T-helper 17 cell (primary cell): Measurements from ENCODE around the gene PPP1R12A. TPM values are rescaled to one million over a fixed set of nuclear protein-coding genes. Genes with fewer than 3 reads are reported as not detected.
A peak's percentile ranks its signal among the peaks of the same experiment; 100 is the strongest.

Experiments
- ATAC-seq: fragments of 150-1000 bp; cut with Tn5 transposase; 2 replicates; pipeline ENCODE4 v1.10.0; 2021; ENCODE audit warnings: mild to moderate bottlenecking, moderate library complexity
- DNase-seq, 3 donors: peaks; one replicate each; pipeline versions ENCODE4 v3.0.0 to v3.0.0-alpha.2; 2020 to 2021
- H3K9me3 ChIP-seq: one replicate; pipeline ENCODE4 v1.7.0; 2013; ENCODE audit warnings: low read length, mild to moderate bottlenecking; ENCODE audit not compliant: control insufficient read depth, poor library complexity, severe bottlenecking
- H3K27ac Mint-ChIP-seq: one replicate; pipeline ENCODE4 v1.8.0; 2022; ENCODE audit warnings: mild to moderate bottlenecking, moderate library complexity, mixed read lengths
- H3K27me3 Mint-ChIP-seq: one replicate; pipeline ENCODE4 v1.8.0; 2022; ENCODE audit warnings: mixed read lengths
- H3K36me3 Mint-ChIP-seq: one replicate; pipeline ENCODE4 v1.8.0; 2022; ENCODE audit warnings: low read depth, mixed read lengths
- H3K4me1 Mint-ChIP-seq: one replicate; pipeline ENCODE4 v1.8.0; 2022; ENCODE audit warnings: mild to moderate bottlenecking, mixed read lengths
- H3K4me3 Mint-ChIP-seq: one replicate; pipeline ENCODE4 v1.8.0; 2022; ENCODE audit warnings: mild to moderate bottlenecking, moderate library complexity, mixed read lengths
- total RNA-seq, 4 donors: library from RNA in 2 of 4; stranded (reverse) in 2 of 4; gene quantifications; one replicate each; pipeline ENCODE4 v1.2.3 and lab custom pipeline; 2022 to 2026

Gene PPP1R12A
- total RNA-seq, 2 donors from 2014 or later: 110 to 118 TPM

DNA sequence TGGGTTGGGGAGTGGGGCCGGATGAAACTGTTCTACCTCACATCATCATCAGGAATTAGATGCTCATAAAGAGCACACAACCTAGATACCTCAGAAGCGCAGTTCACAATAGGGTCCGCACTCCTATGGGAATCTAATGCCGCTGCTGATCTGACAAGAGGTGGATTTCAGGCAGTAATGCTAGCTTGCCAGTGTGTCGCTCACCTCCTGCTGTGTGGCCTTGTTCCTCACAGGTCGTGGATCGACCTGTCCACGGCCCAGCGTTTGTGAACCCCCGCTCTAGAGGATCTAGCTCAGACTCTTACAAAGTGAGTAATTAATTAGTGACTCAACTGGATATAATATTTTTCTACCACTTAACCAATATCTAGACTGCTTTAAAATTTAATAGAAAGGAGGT lies 5.8 kb downstream of the PPP1R12A start:
- Mint-ChIP-seq H3K27me3 (no peaks in the 10 kb centered on the region), H3K27ac (peak overlapping the region; percentile 83), H3K4me1 (peaks cover 48% of the 10 kb centered on the region), H3K36me3 (peaks cover 2% of the 10 kb centered on the region), H3K4me3 (no peak overlapping the region)
- no peaks in the 10 kb centered on the region for H3K9me3 ChIP-seq
- ATAC-seq (no peak), DNase-seq (no peak)

DNA sequence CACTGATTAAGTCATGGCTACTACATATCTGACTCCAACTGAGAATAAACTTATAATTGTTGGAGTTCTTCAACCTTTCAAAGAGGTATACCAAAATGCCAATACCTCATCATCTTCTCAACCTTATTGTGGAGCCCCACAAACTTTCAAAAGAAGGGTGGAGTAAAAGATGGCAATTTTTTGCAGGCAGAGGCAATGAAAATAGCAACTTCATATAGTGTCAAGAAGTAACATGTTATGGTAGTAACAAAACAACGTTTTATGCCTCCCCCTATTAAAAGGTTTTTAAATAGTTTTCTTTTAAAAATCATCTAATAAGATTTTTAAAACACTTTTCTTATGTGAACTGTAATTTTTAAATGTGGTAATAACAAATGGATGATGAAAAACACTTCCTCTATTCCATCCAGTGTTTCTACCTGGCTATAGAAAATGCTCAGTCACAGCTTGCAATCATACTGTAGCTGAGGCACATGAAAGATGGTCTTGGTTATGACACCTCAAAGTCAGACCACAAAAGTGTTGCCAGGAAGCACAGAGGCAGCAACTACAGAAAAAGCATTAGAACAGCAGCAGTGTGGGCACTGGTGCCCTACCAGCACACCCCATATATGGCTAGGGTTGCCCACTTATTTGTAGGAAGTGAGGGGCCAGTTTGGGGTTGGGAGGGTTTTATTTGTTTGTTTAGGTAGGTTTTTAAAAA lies 7.0 kb downstream of the PPP1R12A start:
- Mint-ChIP-seq H3K27me3 (no peaks in the 10 kb centered on the region), H3K36me3 (no peaks in the 10 kb centered on the region), H3K27ac (peak overlapping the region; percentile 83), H3K4me1 (peaks cover 36% of the 10 kb centered on the region), H3K4me3 (peak overlapping the region; percentile 66)
- ATAC-seq (peak; percentile 99), DNase-seq (peak in 2 of 3 donors; percentile 19 to 34)
- H3K9me3 ChIP-seq: no peaks in the 10 kb centered on the region

DNA sequence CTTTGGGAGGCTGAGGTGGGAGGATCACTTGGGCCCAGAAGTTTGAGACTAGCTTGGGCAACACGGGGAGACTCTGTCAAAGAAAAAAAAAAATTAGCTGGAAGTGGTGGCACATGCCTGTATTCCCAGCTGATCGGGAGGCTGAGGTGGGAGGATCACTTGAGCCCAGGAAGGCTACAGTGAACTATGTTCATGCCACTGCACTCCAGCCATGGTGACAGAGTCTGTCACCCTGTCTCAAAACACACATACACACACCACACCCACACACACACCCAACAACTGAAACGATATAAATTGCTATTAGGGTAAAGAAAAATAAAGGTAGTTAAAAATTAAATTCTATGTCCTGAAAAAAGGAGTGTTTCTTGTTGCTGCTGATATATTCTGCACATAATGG lies 7.9 kb downstream of the PPP1R12A start:
- H3K4me1 Mint-ChIP-seq: peaks cover 32% of the 10 kb centered on the region
- no peak overlapping the region for H3K4me3 Mint-ChIP-seq
- DNase-seq: no peak
- no peaks in the 10 kb centered on the region for H3K36me3 Mint-ChIP-seq
- H3K9me3 ChIP-seq: no peaks in the 10 kb centered on the region
- no peak for ATAC-seq
- no peaks in the 10 kb centered on the region for H3K27me3 Mint-ChIP-seq
- peak overlapping the region; percentile 83 for H3K27ac Mint-ChIP-seq

DNA sequence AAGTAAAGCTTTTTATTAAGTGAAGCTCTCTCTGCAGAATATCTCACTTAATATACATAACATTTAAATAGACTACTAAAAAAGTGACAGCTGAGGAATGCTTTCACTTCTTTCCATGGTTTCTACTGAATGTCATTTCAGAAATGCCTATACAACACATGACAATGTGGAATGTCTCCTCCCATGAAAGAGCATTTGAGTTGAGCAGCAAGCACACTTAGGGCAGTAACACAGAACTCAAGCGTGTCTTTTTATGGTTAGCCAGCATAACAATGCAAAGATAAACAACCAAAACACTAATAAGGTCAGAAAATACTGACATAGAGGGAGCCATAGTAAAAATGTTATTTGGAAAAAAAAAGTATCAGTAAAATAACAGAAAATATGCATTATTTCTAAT lies 9.4 kb downstream of the PPP1R12A start:
- ATAC-seq (no peak), DNase-seq (no peak)
- Mint-ChIP-seq H3K4me3 (no peak overlapping the region), H3K36me3 (no peaks in the 10 kb centered on the region), H3K27ac (peak overlapping the region; percentile 6), H3K27me3 (no peaks in the 10 kb centered on the region), H3K4me1 (peaks cover 32% of the 10 kb centered on the region)
- H3K9me3 ChIP-seq: no peaks in the 10 kb centered on the region

DNA sequence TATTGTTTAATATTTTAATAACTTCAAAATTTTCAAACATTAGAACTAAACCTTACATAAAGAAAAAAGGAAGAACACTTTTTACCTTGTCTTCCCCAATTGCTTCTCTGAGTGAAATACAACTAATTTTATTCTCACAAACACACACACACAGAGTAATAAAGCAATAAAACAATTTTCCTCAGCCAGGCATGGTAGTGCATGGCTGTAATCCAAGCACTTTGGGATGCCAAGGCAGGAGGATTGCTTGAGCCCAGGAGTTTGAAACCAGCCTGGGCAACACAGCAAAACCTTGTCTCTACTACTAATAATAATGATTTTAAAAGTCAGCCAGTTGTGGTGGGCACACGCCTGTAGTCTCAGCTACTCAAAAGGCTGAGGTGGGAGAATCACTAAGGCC lies 13.1 kb downstream of the PPP1R12A start:
- H3K27ac Mint-ChIP-seq: no peak overlapping the region
- no peak overlapping the region for H3K4me3 Mint-ChIP-seq
- ATAC-seq (no peak), DNase-seq (no peak)
- no peaks in the 10 kb centered on the region for H3K27me3 Mint-ChIP-seq
- no peaks in the 10 kb centered on the region for H3K36me3 Mint-ChIP-seq
- no peaks in the 10 kb centered on the region for H3K9me3 ChIP-seq
- H3K4me1 Mint-ChIP-seq: peaks cover 44% of the 10 kb centered on the region

DNA sequence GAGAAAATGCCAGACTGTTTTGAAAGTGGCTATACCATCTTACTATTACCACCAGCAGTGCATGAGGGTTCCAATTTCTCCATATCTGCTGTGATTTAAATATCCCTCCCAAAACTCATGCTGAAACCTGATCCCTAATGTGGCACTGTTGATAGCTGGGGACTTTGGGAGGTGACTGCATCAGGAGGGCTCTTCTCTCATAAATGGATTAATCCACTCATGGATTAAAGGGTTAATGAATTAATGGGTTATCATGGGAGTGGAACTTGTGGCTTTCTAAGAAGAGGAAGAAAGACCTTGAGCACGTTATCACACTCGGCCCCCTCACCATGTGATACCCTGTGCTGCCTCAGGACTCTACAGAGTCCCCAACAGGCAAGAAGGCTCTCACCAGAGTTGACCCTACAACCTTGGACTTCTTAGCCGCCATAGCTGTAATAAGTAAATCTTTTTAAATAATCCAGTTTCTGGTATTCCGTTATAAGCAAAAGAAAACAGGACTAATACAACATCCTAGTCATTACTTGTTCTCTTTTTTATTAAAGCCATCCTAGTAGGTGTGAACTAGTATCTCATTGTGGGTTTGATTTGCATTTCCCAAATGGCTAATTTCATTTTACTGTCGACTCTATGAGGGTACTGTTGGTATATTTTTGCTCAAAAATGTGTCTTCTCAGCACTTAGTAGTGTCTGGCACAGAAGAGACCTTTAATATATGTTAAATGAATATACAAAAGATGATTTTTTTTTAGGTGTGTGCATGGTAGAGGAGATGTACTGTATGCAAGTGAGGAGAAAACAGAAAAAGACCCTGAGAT lies 14.3 kb downstream of the PPP1R12A start:
- H3K9me3 ChIP-seq: no peaks in the 10 kb centered on the region
- Mint-ChIP-seq H3K4me1 (peaks cover 55% of the 10 kb centered on the region), H3K27ac (peak overlapping the region; percentile 73), H3K36me3 (peaks cover 2% of the 10 kb centered on the region), H3K4me3 (no peak overlapping the region), H3K27me3 (no peaks in the 10 kb centered on the region)
- DNase-seq: no peak
- no peak for ATAC-seq

DNA sequence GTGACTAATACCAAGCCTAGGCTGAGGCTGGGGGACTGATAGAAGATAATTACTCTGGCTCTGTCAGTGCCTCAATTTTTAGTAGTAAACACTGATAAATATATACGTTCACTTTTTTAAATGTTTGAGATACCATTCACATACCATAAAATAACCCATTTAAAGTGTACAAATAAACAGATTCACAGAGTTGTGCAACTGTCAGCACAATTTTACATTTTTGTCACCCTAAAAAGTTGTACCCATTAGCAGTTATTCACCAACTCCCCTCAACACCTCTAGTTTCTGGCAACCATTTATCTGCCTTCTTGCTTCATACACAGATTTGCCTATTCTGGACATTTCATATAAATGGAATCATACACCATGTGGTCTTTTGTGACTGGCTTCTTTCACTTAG lies 15.1 kb downstream of the PPP1R12A start:
- no peak for ATAC-seq
- no peak for DNase-seq
- H3K4me3 Mint-ChIP-seq: peak overlapping the region; percentile 7

DNA sequence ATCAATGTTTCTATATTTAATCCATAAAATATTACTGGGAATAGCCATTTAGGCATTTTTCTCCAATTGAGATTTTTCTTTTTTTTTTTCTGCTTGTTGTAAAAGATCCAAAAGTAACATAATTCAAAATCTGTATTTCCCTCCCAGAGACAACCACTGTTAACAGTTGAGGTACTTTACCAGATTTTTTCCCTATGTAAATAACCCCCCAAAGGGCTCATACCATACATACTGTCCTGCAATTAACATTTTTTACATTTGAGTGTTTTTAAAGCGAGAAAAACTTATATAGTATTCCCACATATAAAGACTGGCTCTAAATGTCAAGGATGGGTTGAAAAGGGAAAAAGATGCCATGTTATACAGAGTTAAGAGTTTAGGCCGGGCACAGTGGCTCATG lies 18.1 kb downstream of the PPP1R12A start:
- H3K27me3 Mint-ChIP-seq: no peaks in the 10 kb centered on the region
- ATAC-seq (no peak), DNase-seq (no peak)
- H3K4me3 Mint-ChIP-seq: peak overlapping the region; percentile 41
- peak overlapping the region; percentile 60 for H3K27ac Mint-ChIP-seq
- peaks cover 2% of the 10 kb centered on the region for H3K36me3 Mint-ChIP-seq
- peaks cover 63% of the 10 kb centered on the region for H3K4me1 Mint-ChIP-seq
- H3K9me3 ChIP-seq: no peaks in the 10 kb centered on the region

More for the DNA sequence above, 15.1 kb downstream of the PPP1R12A start:
- Mint-ChIP-seq H3K36me3 (peaks cover 2% of the 10 kb centered on the region), H3K27me3 (no peaks in the 10 kb centered on the region), H3K27ac (no peak overlapping the region), H3K4me1 (peaks cover 54% of the 10 kb centered on the region)
- H3K9me3 ChIP-seq: no peaks in the 10 kb centered on the region

DNA sequence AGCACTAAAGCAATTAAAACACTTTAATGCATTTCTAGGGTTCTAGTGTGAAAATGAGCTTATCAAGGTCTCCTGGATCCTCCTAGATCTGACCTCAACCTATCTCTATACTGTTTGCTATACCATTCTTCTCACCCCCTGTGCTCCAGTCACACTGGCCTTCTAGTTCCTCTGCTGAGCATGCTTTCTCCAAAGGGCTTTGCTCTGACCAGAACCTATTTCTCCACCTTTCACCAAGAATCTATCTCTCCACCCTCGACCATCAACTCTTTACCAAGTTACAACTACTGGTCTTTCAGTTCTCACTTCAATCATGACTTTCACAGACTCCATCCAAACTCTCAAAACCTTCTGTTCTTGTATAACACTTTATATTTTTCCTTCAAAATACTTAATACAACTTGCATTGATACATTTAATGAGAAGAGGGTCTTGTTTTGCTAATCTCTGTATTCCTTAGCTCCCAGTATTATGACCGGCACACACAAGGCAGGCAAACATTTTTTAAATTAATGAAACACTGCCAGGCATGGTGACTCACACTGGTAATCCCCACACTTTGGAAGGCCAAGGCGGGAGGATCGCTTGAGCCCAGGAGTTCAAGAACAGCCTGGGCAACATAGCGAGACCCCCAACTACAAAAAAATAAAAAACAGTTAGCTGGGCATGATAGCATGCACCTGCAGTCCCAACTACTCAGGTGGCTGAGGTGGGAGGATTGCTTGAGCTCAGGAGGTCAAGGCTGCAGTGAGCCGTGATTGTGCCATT lies 22.8 kb downstream of the PPP1R12A start:
- Mint-ChIP-seq H3K4me3 (peak overlapping the region; percentile 22), H3K4me1 (peaks cover 43% of the 10 kb centered on the region), H3K27me3 (no peaks in the 10 kb centered on the region), H3K27ac (peak overlapping the region; percentile 79), H3K36me3 (peaks cover 4% of the 10 kb centered on the region)
- ATAC-seq (no peak), DNase-seq (no peak)
- no peaks in the 10 kb centered on the region for H3K9me3 ChIP-seq

DNA sequence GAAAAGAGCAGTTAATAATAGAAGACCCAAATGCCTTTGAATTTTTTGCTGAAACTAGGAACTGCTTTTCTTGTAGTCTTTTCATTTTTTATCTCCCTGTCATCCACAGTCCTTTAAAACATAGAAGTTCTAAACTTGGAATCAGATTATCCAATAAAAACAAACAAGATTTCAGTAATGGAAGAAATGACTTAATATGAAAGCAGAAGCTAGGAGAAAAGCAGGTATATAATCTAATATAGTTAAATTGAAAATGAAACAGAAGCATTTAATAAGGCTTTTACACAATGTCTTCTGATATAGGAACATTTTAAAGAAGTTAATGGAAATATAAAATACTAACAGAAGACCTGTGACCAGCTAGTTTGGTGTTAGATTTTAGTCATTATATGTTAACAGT lies 26.5 kb downstream of the PPP1R12A start:
- Mint-ChIP-seq H3K27ac (peak overlapping the region; percentile 3), H3K36me3 (peaks cover 2% of the 10 kb centered on the region), H3K27me3 (no peaks in the 10 kb centered on the region), H3K4me3 (no peak overlapping the region), H3K4me1 (peaks cover 31% of the 10 kb centered on the region)
- no peak for DNase-seq
- no peak for ATAC-seq
- no peaks in the 10 kb centered on the region for H3K9me3 ChIP-seq

DNA sequence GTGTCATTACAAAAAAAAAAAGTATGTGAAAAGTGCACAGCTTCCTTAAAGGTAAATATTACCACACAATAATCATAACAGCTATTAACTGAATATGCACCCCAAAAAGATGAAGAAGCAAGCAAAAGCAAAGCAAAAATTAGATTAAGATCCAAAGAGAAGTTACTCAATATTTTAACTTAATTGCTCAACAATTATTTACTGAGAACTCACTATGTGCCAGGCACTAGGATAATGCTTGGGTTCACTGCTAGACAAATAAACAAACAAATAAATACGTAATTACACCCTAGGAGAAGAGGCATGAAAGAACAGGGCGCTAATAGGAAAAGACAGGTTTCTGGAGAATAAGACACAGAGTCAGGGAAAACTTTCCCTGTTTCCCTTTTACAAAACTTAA lies 33.4 kb downstream of the PPP1R12A start:
- Mint-ChIP-seq H3K4me3 (peak overlapping the region; percentile 28), H3K4me1 (peaks cover 49% of the 10 kb centered on the region), H3K27ac (peak overlapping the region; percentile 66), H3K36me3 (peaks cover 3% of the 10 kb centered on the region), H3K27me3 (no peaks in the 10 kb centered on the region)
- ATAC-seq (no peak), DNase-seq (no peak)
- H3K9me3 ChIP-seq: no peaks in the 10 kb centered on the region

DNA sequence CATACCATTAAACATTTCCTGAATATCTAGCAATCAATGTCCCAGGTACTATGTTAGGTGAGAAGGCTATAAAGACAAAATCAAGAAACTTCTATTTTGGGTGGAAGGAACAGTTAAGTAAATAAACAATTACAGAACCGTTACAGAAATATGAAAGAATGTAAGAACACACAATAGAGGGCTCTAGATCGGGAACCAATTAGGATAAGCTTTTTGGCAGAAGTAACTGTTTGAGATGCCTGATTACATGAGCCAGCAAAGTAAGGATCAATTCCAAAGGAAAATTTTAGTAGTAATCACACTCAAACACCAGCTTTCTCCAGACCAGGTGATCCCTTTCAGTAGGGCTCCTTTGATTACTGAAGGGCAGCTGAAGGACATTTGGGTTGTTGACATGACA lies 33.9 kb downstream of the PPP1R12A start:
- peaks cover 50% of the 10 kb centered on the region for H3K4me1 Mint-ChIP-seq
- peaks cover 3% of the 10 kb centered on the region for H3K36me3 Mint-ChIP-seq
- no peak overlapping the region for H3K4me3 Mint-ChIP-seq
- no peak for DNase-seq
- ATAC-seq: no peak
- H3K9me3 ChIP-seq: no peaks in the 10 kb centered on the region
- no peaks in the 10 kb centered on the region for H3K27me3 Mint-ChIP-seq
- peak overlapping the region; percentile 66 for H3K27ac Mint-ChIP-seq

DNA sequence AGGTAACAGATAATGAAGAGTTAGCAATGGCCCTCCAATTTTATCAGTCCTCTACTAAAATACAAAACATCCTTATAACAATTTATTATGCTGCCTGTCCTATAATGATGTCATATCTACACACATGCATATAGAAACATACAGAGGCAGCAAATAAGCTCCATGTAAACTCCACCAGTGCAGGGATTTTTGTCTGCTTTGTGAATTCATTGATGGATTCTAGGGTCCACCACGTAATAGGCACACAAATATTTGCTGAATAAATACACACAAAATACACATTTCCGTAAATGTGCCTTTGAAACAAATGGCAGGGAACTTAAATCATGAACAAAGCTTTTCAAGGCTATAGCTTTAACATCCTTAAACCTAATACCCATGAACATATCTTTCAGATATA lies 34.7 kb downstream of the PPP1R12A start:
- no peaks in the 10 kb centered on the region for H3K9me3 ChIP-seq
- Mint-ChIP-seq H3K4me1 (peaks cover 55% of the 10 kb centered on the region), H3K27ac (peak overlapping the region; percentile 37), H3K27me3 (no peaks in the 10 kb centered on the region), H3K4me3 (no peak overlapping the region), H3K36me3 (peaks cover 3% of the 10 kb centered on the region)
- ATAC-seq (no peak), DNase-seq (no peak)
